HG03045 (cell line): ENCODE data around the gene ZFP91.
A peak's percentile ranks its signal among the peaks of the same experiment; 100 is the strongest.

Experiments used
- ATAC-seq: cut with Tn5 transposase; IDR thresholded peaks from one replicate; pipeline ENCODE4 v1.9.1; 2021; ENCODE audit warnings: mild to moderate bottlenecking, moderate library complexity; ENCODE audit not compliant: unreplicated experiment

Gene ZFP91

DNA sequence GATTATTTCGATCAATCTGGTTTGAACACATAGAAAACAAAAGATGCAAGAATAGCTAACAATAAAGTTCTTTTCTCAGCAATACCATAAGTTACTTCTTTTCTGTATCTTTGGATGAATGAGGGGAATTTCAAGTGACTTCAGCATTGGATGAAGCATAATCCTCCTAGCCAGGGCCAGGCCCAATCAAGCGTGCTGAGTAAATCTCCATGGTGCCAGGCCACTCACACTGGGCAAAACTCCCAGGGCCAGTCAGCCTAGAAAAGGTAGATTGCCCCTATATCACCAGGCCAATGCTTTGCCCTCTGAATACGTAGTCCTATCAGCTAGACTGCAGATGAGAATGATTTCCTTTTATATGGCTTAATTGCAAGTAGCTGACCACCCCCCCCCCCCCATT is 49.6 kb downstream of the ZFP91 start:
- no peak for ATAC-seq

DNA sequence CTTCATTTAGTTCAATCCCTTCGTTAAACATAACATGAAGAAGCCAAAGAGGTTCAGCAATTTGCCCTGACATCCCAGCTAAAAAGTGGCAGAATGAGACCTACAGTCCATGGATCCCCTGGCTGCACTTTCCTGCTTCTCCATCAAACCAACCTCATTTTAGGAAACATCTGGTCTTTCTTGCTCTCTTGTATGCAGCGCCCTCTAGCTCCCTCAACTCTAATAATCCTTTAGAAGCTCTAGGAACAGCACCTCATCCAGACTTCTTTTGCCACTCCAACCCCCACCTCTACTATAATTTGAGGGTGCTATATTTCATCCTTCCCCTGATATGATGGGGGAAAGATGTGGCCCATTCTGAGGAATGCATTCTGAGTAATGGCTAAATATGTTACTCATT is 51.0 kb downstream of the ZFP91 start:
- ATAC-seq, result no peak

DNA sequence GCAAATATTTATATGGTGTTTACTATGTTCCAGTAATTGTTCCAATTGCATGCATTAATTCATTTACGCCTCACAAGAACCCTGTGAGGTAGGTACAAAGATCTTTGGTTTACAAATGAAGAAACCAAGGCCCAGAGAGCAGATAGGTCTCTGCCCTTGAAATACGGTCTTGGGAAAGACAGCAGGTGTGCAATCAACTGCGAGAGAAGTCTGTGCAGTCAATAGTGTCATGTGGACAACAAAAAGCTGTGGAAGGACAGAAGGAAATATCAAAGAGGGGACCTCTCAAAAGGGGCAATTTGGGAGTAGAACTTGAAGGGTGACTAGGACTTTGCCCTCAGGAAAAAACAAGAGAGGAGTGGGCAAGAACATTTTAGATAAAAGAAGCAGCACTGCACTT is 52.5 kb downstream of the ZFP91 start:
- no peak for ATAC-seq

DNA sequence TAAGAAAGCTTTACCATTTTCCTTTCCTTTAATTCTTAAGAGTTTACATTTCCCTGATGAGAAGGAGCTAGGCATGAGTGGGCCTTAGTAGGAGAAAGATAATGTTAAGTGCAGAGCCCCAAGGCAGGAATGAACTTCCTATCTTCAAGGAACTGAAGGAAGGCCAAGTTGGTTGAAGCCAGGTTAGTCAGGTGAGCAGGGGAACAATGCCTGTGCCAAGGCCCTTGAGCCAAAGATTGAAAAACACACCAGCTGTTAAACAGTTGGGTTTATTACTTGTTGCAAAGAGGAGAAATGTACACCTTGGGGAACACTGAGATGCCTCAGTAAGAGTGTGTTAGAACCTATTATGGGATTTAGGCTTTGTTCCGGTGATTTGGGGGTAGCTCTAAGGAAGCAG is 53.6 kb downstream of the ZFP91 start:
- no peak for ATAC-seq

DNA sequence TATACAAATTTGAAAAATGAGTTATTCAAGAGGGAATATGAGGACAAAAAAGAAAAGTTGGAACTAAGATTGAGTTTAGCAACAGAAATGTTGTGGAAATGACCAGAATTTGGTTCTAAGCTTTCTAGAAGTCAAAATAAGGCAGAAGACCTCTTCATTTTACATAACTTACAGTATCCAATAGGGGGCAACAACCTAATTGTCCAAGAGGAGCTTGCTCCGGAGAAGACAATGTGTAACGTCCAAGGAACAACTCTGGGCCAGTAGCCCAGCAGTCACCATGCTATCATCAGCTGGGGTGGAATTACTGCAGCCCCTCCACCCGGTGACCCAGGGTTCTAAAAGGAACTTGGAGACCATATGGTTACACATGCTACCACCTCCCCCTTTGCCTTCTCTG is 57.7 kb downstream of the ZFP91 start:
- ATAC-seq, result no peak

DNA sequence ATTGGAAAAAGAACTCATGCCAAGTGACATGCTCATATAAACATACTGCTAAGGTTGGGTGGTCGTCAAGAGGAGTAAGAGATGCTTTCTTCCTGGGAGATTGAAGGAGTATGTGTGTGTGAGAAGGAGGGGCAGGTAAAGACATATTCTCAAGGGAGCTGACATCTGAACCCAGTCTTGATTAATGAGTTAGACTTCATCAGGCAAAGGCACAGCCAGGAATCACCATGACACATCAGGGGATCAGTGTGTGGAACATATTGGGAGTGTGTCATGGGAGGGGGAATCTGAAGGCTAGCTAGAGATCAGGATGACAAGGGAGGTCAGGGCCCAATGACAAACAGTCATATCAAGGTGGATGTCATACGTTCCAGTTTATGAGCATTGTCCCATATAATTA is 58.5 kb downstream of the ZFP91 start:
- ATAC-seq, result no peak

DNA sequence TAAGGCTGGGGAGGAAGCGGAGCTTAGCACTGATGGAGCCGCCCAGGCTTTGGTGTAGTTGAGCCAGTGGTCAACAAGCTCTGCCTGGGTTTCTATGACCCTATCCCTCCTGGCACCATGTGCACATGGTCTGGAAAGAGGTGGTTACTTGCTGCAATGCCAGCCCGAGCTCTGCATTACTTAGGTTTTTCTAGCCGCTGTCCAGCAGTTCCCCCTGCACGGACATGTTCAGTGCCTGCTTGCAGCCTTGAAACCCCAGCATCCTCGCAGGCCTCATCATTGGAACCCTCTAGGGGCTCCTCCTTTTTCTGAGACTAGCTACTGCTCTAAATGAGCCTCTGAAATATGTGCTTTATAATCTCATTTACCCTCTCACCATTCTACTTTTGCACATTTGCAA is 60.2 kb downstream of the ZFP91 start:
- ATAC-seq, result no peak

DNA sequence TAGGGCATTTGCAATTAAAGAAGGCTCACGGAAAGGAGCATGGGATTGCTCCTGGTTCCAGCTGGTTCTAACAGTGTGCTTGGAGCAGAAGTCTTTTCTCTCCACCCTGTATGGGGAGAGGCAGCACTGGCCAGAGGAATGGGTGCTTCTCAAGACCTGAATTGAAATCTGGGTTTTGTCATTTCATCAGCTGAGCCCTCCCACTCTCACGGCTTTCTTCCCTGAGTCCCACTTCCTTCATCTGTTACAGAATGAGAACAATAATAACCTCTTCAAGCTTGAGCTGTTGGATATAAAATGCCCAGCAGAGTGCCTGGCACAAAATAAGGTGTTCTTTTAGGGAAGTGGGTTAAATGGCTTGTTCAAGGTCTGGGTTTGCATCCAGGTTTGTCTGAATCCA is 60.8 kb downstream of the ZFP91 start:
- ATAC-seq, result no peak

DNA sequence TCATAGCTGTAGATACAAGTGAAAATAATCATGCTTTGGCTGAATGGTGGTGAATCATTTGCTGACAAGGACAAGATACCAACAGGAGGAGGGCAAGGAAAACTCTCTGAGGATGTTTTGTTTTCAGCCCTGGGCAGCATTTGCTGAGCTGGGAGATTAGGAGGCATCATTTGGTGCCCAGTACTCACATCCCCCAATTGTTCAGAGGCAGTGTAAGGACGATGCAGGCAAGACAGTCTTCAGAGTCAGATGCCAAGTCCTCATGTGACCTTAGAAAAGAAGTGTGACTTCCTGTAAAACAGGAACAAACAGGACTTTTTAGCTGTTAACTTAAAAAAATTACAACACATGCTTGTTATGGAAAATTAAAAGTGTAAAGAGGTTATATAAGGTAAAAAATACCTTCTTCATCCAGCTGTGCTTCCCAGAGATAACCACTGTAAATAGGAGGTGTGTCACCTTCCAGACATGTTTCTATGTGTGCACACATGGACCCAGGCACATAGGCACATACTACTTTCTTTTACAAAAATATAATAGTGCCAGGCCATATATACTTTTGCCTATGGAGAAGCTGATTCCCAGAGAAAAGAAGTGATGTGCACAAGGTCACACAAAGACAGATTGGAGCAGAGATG is 61.6 kb downstream of the ZFP91 start:
- no peak for ATAC-seq

DNA sequence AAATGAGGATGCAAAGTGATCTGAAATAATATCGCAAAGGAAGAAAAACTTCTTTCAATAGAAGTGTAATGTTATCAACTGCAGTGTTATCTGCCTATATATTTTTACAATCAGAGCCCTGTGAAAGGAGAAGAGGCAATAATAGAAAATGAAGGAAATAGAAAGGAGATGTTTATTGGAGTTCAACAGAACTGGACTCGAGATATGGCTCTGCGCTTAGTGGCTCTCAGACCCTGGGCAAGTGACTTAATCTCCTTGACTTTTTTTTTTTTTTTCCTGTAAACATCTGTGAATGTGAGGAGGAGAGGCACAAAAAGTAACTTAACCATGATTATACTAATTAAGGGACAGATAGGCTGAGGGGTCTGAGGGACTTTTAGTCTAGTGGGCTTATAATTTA is 62.5 kb downstream of the ZFP91 start:
- no peak for ATAC-seq

DNA sequence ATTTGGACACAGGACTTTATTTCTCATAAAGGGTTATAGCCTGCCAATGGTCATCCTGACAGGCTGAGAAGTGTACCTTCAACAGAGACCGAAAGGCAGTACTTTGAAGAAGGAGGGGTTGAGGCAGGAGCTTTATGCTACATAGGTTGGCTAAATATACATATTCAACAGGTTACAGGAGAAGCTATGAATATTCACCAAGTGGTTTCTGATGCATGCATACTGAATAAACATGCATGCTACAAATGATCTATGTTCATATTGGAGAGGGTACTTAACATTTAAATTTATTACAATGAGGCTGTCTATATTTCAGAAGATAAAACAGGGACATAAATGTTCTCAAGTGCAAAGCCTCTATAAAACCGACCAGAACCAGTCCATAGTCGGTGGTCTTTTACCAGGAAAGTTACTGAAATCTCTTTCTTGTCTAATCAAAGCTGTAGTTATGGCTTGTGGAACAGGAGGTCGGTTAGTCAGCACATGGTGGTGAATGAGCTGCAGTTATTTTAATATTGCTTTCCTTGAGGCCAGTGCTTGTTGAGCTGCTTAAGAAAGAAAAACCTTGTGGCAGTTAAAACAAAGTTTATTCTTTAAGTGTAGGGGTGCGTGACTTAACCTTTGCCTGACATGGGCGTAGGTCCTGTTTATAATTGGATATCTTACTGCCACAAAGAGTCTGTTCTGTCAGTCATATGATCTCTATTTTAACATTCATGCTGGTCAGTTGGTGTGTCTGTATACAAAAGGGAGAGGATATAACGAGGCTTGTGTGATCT is 63.1 kb downstream of the ZFP91 start:
- no peak for ATAC-seq

DNA sequence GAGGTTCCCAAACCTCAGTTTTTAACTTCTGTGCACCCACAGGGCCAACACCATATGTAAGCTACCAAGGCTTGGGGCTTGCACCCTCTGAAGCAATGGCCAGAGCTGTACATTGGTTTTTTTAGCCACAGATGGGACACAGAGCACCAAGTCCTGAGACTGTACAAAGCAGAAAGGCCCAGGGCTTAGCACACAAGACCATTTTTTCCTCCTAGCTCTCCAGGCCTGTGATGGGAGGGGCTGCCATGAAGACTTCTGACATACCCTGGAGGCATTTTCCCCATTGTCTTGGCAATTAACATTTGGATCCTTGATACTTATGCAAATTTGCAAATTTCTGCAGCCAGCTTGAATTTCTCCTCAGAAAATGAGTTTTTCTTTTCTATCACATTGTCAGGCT is 67.0 kb downstream of the ZFP91 start:
- no peak for ATAC-seq

DNA sequence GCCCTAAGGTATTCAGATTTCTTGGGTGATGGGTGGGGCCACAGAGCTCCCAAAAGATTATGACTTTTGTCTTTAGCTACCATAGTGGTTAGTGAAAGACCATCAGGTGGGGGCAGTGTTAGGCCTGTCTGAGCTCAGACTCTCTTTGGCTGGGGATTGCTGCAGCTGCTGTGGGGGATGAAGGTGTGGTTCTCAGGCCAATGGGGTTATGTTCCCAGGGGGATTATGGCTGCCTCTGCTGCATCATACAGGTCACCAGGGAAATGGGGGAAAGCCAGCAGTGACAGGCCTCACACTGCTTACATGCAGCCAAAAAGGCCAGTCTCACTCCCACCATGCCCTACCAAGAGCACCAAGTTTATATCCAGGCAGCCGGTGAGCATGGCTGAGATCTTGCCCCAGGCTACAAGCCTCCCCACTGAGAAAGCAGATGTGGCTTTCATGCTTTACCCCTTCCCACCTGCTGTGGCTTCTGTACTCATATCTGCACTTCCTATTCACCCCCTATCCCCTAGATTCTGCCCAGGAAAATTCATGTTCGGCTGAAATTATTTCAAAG is 68.4 kb downstream of the ZFP91 start:
- peak; percentile 76 for ATAC-seq

DNA sequence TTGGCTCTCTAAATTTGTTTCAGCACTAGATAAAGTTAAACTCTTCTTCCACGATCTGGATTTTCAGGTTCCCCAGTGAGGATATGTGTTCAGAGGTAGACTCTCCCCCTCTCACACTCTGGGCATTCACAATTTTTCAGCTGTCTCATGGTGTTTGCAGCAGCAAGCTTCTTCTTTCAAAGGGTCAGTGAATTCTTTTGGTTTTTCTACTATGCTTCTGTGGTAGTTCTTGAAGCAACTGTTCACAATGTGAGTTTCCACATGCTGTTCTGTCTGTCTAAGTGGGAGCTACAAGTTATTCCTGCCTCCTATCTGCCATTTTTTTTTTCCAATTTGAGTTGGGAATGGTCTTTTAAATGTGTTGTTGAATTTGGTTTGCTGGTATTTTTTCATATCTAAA is 69.0 kb downstream of the ZFP91 start:
- peak; percentile 18 for ATAC-seq

DNA sequence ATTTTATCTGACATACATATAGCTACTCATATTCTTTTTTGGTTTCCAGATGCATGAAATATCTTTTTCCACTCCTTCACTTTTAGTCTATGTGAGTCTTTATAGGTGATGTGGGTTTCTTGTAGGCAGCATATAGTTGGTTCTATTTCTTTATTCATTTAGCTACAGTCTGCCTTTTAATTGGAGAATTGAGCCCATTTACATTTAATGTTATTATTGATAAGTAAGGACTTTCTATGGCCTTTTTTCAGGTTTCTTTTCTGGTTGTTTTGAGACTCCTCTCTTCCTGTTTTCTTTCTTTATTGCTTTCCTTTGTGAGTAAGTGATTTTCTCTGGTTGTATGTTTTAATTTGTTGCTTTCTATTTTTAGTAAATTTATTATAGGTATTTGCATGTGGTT is 70.8 kb downstream of the ZFP91 start:
- ATAC-seq, result no peak

DNA sequence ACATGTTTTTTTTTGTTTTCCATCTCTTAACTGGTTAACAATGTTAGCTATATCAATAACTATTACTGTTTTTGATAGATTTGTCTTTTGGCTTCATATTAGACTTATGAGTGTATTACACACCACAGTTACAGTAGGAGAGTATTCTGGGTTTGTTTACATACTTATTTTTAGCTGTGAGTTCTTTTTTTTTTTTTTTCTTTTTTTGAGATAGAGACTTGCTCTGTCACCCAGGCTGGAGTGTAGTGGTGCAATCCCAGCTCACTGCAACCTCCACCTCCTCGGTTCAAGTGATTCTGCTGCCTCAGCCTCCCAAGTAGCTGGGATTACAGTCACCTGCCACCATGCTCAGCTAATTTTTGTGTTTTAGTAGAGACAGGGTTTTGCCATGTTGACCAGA is 71.6 kb downstream of the ZFP91 start:
- no peak for ATAC-seq

DNA sequence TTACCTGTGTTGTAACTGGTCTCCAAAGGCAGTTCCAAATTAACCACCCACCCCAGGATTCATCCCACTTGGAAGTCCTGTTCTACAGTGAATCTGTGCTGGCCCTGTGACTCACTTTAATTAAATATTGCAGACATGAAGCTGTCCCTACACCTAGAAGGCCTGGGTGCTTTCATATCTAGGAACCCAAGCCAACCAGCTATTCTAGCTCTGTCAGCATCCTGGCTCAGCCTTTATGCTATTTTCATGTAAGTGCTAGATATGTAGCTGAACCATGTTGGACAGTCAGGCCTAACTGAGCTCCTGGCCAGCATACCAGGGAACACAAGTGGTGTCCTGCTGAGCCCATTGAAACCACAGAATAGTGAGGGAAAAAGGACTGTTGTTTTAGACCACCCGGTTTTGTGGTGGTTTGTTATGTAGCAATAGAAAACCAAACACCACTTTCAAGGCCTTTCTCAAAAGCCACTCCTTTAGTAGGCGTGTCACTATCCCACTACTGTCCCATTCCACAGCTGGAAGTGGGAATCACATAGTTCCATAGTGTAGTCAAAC is 73.9 kb downstream of the ZFP91 start:
- ATAC-seq, result no peak

DNA sequence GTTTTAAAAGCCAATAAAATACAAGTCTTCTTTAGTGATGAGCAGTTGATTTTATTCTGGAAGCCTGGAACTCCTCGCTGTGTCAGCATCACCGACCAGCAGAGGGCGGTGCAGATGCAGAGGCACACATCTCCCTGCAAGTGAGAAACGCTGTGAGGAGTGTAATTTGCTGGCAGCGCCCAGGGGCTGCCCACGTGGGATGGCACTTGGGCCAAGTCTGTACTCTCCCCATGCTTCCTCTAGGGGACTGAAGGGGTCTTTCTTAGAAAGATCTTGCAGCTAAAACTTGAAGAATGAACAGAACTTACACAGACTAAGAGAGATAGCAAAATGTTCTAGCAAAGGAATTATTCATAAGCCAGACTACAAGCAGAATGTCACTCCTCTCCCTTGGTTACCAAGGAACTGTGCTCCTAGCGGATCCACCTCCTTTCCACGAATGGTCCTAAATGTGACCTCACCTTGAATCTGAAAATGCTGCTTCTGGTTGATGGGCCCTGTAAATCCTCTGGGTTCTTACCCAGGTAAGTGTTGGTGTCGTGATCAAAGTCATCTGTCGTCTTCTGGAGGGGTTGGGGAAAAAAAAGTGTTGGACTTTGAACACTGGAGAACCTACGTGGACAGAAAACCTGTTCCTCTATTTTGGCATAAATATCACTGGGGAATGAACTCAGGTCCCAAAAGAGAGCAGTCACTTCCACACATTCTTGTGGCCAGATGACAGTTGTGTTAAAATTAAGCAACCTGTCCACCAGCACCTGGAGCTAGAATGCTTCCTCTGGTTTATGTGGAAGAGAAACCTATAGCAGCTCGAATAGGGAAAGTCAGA is 75.4 kb downstream of the ZFP91 start:
- ATAC-seq, result peak; percentile 94

DNA sequence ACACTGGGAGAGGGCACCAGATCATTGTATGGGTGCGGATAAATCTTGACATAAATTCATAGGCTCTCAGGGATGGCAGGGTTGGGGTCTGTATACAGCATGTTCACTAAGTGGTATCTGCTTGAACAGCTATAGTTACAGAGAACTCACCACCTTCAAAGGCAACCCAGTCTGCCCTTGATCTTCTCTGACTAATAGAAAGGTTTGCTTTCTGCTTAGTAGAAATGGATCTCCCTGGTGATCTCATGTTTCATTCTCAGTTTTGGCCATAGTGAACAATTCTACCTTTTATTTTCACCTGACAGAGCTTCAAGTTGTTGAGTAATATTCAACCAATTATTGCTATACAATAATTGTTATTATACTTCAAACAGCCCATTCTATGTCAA is 76.0 kb downstream of the ZFP91 start:
- ATAC-seq, result no peak

DNA sequence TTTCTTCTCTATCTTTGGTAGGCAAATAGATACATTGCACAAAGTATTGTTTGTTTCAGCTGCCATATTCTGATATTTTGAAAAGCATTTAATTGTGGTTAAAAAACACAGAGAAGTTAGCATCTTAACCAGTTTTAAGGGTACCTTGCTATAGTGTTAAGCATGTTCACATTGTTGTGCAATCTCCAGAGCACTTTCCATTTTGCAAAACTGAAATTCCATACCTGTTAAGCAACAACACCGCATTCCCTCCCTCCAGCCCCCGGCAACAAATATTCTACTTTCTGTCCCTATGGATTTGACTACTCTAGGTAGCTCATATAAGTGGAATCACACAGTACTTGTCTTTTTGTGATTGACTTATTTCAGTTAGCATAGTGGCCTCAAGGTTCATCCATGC is 77.5 kb downstream of the ZFP91 start:
- no peak for ATAC-seq

DNA sequence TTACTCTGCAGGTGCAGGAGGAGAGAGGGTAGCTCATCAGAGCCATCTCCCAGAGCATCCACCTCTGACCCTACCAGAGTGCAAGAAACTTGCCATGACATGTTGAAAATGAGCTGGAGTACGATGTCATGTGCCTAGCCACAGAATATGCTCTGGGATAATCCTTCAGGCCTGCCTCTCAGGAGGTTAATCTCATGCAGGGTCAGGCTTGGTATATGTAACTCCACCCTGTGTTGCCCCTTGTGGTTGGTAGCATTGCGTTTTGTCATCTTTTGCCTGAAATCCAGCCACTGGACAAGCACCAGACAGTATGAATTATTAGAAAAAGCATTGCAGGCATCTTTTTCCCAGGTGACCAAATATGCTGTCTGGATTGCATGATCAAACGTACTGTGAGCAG is 79.8 kb downstream of the ZFP91 start:
- no peak for ATAC-seq
